GM12878 (cell line): ENCODE data around the gene PPP1R18. TPM values are rescaled to one million over a fixed set of nuclear protein-coding genes. Genes with fewer than 3 reads are reported as not detected.

Experiments used
- ATAC-seq: fragments of 200-7000 bp; cut with Tn5 transposase; 3 replicates; pipeline ENCODE4 v1.9.1; 2020; ENCODE audit warnings: mild to moderate bottlenecking, moderate library complexity
- BruUV-seq: library from RNA; stranded (reverse); fragments of 400-500 nt; replicated peaks from 2 replicates; lab custom pipeline; 2021; lab: Mats Ljungman, UMichigan
- CTCF ChIA-PET: fragments of 300-600 bp; sonication (Branson Sonifier 250); formaldehyde crosslinking; extraction: SDS; loops from one replicate; lab custom pipeline; 2021; ENCODE audit warnings: inconsistent platforms; lab: Yijun Ruan, JAX
- POLR2A ChIA-PET: fragments of 350-600 bp; formaldehyde crosslinking; extraction: SDS; loops from one replicate; lab custom pipeline; 2021; ENCODE audit warnings: inconsistent platforms; lab: Charles Lee
- RAD21 ChIA-PET: fragments of 300-600 bp; sonication (Branson Sonifier 250); formaldehyde crosslinking; loops from one replicate; lab custom pipeline; 2023; ENCODE audit warnings: antibody characterized with exemption; ENCODE audit not compliant: unreplicated experiment; lab: Charles Lee
- SMC1A ChIA-PET: fragments of 300-600 bp; sonication (Branson Sonifier 250); formaldehyde crosslinking; loops from one replicate; lab custom pipeline; 2023; ENCODE audit not compliant: unreplicated experiment, uncharacterized antibody; lab: Charles Lee
- DNase-seq: peaks from one replicate; pipeline ENCODE4 v3.0.0-alpha.2; 2011; ENCODE audit warnings: low read depth, low spot score
- FAIRE-seq: peaks from 3 replicates; lab custom pipeline; 2011; peaks lifted over from hg19 to GRCh38; lab: Jason Lieb, UNC
- H2AFZ ChIP-seq: 2 replicates; pipeline ENCODE4 v1.6.0; 2011; ENCODE audit warnings: low read depth, low read length, control low read depth; ENCODE audit not compliant: control insufficient read depth
- H3K27ac ChIP-seq: 2 replicates; pipeline ENCODE4 v1.5.1; 2011; ENCODE audit warnings: control low read depth; ENCODE audit not compliant: control insufficient read depth, insufficient read depth
- H3K27me3 ChIP-seq, 2 experiments: replicated peaks in 1 of 2; 2 replicates each; pipeline versions ENCODE4 v1.6.0 to v1.6.1; 2011; ENCODE audit warnings: low read length in 1 of 2; ENCODE audit not compliant: control insufficient read depth in 2 of 2, insufficient read depth in 2 of 2
- H3K36me3 ChIP-seq, 2 experiments: 2 replicates each; pipeline ENCODE4 v1.5.1; 2011; ENCODE audit warnings: low read length in 1 of 2; ENCODE audit not compliant: control insufficient read depth in 2 of 2, insufficient read depth in 2 of 2
- H3K4me1 ChIP-seq: 2 replicates; pipeline ENCODE4 v1.6.1; 2011; ENCODE audit warnings: mild to moderate bottlenecking, low read length, moderate library complexity, mixed read lengths; ENCODE audit not compliant: control insufficient read depth, insufficient read depth
- H3K4me2 ChIP-seq: 2 replicates; pipeline ENCODE4 v1.6.0; 2011; ENCODE audit warnings: control low read depth; ENCODE audit not compliant: control insufficient read depth, insufficient read depth
- H3K4me3 ChIP-seq: fragments of 200-600 bp; sonication (generic); 2 replicates; pipeline ENCODE4 v1.5.1; 2016
- H3K79me2 ChIP-seq: 2 replicates; pipeline ENCODE4 v1.6.0; 2011; ENCODE audit warnings: low read length; ENCODE audit not compliant: control insufficient read depth, insufficient read depth
- H3K9ac ChIP-seq: 2 replicates; pipeline ENCODE4 v1.8.0; 2011; ENCODE audit warnings: low read length, control low read depth, mixed read lengths; ENCODE audit not compliant: control insufficient read depth, insufficient read depth
- H3K9me3 ChIP-seq: replicated peaks from 3 replicates; pipeline ENCODE4 v1.5.1; 2011; ENCODE audit warnings: mild to moderate bottlenecking, low read length; ENCODE audit not compliant: control insufficient read depth, insufficient read depth
- H4K20me1 ChIP-seq: 2 replicates; pipeline ENCODE4 v1.6.0; 2011; ENCODE audit not compliant: control insufficient read depth, insufficient read depth
- CEBPB ChIP-seq, 2 experiments: fragments of 150-350 bp in 1 of 2; IDR thresholded peaks; 2 replicates each; pipeline ENCODE4 v1.6.1; 2012 to 2014; ENCODE audit warnings: low read depth in 2 of 2, low read length in 2 of 2, borderline replicate concordance in 1 of 2, inconsistent platforms in 1 of 2
- DPF2 ChIP-seq: fragments of 450-650 bp; IDR thresholded peaks from 2 replicates; pipeline ENCODE4 v1.6.1; 2017; ENCODE audit warnings: mild to moderate bottlenecking
- IKZF1 ChIP-seq: fragments of 450-650 bp; conservative IDR thresholded peaks from 2 replicates; pipeline ENCODE4 v1.6.1; 2017; ENCODE audit warnings: antibody characterized with exemption, mild to moderate bottlenecking
- MLLT1 ChIP-seq: fragments of 450-650 bp; IDR thresholded peaks from 2 replicates; pipeline ENCODE4 v1.6.1; 2016; ENCODE audit warnings: mild to moderate bottlenecking
- MTA3 ChIP-seq: IDR thresholded peaks from 2 replicates; pipeline ENCODE4 v1.6.1; 2012; ENCODE audit warnings: low read length, inconsistent platforms, borderline replicate concordance
- NBN ChIP-seq: fragments of 450-650 bp; IDR thresholded peaks from 2 replicates; pipeline ENCODE4 v1.6.1; 2016
- NFIC ChIP-seq: IDR thresholded peaks from 2 replicates; pipeline ENCODE4 v1.6.1; 2012; ENCODE audit warnings: low read depth, mild to moderate bottlenecking, inconsistent platforms, low read length, moderate library complexity
- PKNOX1 ChIP-seq: fragments of 450-650 bp; IDR thresholded peaks from 2 replicates; pipeline ENCODE4 v1.6.1; 2016; ENCODE audit warnings: mild to moderate bottlenecking
- POLR2AphosphoS5 ChIP-seq: IDR thresholded peaks from 2 replicates; pipeline ENCODE4 v1.6.1; 2011; ENCODE audit warnings: mild to moderate bottlenecking, low read length, inconsistent platforms
- RAD51 ChIP-seq: fragments of 450-650 bp; IDR thresholded peaks from 2 replicates; pipeline ENCODE4 v1.6.1; 2016; ENCODE audit warnings: moderate library complexity, mild to moderate bottlenecking, inconsistent platforms
- SMARCA5 ChIP-seq: fragments of 450-650 bp; IDR thresholded peaks from 2 replicates; pipeline ENCODE4 v1.6.1; 2017; ENCODE audit warnings: mild to moderate bottlenecking
- ZNF274 ChIP-seq: IDR thresholded peaks from one replicate; pipeline ENCODE4 v1.8.0; 2011; ENCODE audit not compliant: insufficient read length, insufficient read depth
- ZSCAN29 ChIP-seq: fragments of 450-650 bp; IDR thresholded peaks from 2 replicates; pipeline ENCODE4 v1.6.1; 2017; ENCODE audit warnings: mild to moderate bottlenecking, moderate library complexity
- WGBS: methylation state at CpG from one replicate; pipeline ENCODE4 v1.1.6; 2016; ENCODE audit warnings: low lambda C conversion rate; ENCODE audit not compliant: insufficient replicate concordance, insufficient coverage; ENCODE audit errors: missing lambda C conversion rate; 5-methylcytosine and 5-hydroxymethylcytosine counted together
- in situ Hi-C: fragments of 300-500 bp; cut with MboI; formaldehyde crosslinking; loops from 9 replicates; pipeline ENCODE4 v1.14.3; 2018; ENCODE audit warnings: mixed read lengths
- intact Hi-C: fragments of 100-400 bp; cut with micrococcal nuclease; formaldehyde crosslinking; loops from one replicate; pipeline ENCODE4 v1.14.2; 2022; ENCODE audit not compliant: unreplicated experiment
- polyA plus RNA-seq, 11 experiments: library from polyadenylated mRNA; depleted of rRNA in 4 of 11; unstranded in 6 of 11; stranded (reverse) in 5 of 11; fragments of >200 nt; fragmentation: Nextera tagmentation in 4 of 11; fragmentation: Illumina TruSeq in 1 of 11; extraction: Ambion mirVana in 4 of 11; extraction: Trizol in 1 of 11; gene quantifications; 1 replicate in 1 of 11; 2 replicates in 10 of 11; pipeline versions ENCODE4 v1.2.1 to v1.2.3, GENCODE V29; 2011 to 2016; ENCODE audit warnings: inconsistent platforms in 2 of 11, missing spikeins in 2 of 11, low read depth in 1 of 11
- total RNA-seq, 4 experiments: library from RNA; depleted of rRNA in 3 of 4; stranded (reverse); fragments of >200 nt in 3 of 4; fragmentation: Illumina TruSeq in 1 of 4; extraction: Trizol in 1 of 4; gene quantifications; 2 replicates each; pipeline versions ENCODE4 v1.2.1 to v1.2.3, GENCODE V29; 2013 to 2021
- TF ChIP-seq, protein P1 (sequence below): fragments of 150-350 bp; IDR thresholded peaks from 2 replicates; pipeline ENCODE4 v1.6.1; 2016; ENCODE audit warnings: low read depth, low read length

The PPP1R18 gene
- total and polyA plus RNA-seq, 10 of the 15 experiments (the other 5 are each of a cell fraction or from before 2014, with no cell fraction given), result 21.0 to 119 (median 52.6) TPM

DNA sequence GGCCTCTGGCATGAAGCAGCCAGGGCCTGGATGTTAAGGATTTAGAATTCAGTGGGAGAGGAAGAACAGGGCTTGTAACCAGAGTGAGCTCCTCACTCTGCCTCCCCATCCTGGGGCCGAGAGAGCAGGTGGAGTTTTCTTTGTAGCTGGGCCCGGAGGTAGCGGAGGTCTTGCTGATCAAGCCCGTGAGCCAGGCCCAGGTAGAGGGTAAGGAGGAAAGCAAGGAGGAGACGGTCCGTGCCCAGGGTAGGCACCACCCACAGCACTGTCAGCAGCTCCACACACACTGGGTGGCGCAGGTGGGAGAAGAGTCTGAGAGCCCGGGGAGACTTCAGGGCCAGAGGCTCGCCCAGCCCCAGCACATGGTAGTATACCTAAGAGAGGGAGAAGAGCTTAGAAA, 2.1 kb upstream of the PPP1R18 start (continued):
- TF ChIP-seq PKNOX1, result no peak

GRCh38 chr6:30687659-30688431, 1.4 kb upstream of the PPP1R18 start:
- TSS peak; percentile 78 for BruUV-seq
- FAIRE-seq (no peak), DNase-seq (no peak), ATAC-seq (peak; percentile 1; the same call in 1 of the 3 replicates)
- Histone ChIP-seq H3K4me1 (peaks cover 15% of the 10 kb centered on the region), H3K79me2 (peaks cover 78% of the 10 kb centered on the region), H3K4me3 (peak overlapping the region; percentile 100), H3K36me3 (no peaks in the 10 kb centered on the region), H3K27ac (peak overlapping the region; percentile 96), H3K4me2 (peak overlapping the region; percentile 69), H4K20me1 (no peaks in the 10 kb centered on the region), H3K9ac (peak overlapping the region; percentile 75), H2AFZ (no peak overlapping the region), H3K27me3 (no peaks in the 10 kb centered on the region), H3K9me3 (no peaks in the 10 kb centered on the region)
- ChIA-PET RAD21 (interaction anchor here (0.7 to 6.4 kb wide), 8 partner anchors 9 to 226 kb away, joined by 3 to 114 read pairs (median 4); partner anchors contain the start of genes DHX16, MDC1, TUBB and VARS2), POLR2A (interaction anchor here (0.5 to 6.1 kb wide), 14 partner anchors 8 to 196 kb away, joined by 3 to 167 read pairs (median 9); partner anchors contain the start of genes DHX16, MDC1, MRPS18B and PPP1R10), SMC1A (interaction anchor here (0.9 to 6.9 kb wide), 12 partner anchors 9 to 133 kb away, joined by 3 to 73 read pairs (median 5); partner anchors contain the start of genes MDC1, MRPS18B and PPP1R10), CTCF (interaction anchor here (0.7 to 4.8 kb wide), 11 partner anchors 8 to 234 kb away, joined by 3 to 64 read pairs (median 14); partner anchors contain the start of genes DHX16, MDC1 and TUBB)
- 1% methylated on average over 21 of the region's 22 CpGs for WGBS
- intact Hi-C loops (loop anchor here (1.0 to 2.0 kb wide), 2 partner anchors 29 to 71 kb away; partner anchors contain the start of gene MDC1), in situ Hi-C loops (no loop called here)
- no peak for TF ChIP-seq NBN
- TF ChIP-seq, protein P1, sequence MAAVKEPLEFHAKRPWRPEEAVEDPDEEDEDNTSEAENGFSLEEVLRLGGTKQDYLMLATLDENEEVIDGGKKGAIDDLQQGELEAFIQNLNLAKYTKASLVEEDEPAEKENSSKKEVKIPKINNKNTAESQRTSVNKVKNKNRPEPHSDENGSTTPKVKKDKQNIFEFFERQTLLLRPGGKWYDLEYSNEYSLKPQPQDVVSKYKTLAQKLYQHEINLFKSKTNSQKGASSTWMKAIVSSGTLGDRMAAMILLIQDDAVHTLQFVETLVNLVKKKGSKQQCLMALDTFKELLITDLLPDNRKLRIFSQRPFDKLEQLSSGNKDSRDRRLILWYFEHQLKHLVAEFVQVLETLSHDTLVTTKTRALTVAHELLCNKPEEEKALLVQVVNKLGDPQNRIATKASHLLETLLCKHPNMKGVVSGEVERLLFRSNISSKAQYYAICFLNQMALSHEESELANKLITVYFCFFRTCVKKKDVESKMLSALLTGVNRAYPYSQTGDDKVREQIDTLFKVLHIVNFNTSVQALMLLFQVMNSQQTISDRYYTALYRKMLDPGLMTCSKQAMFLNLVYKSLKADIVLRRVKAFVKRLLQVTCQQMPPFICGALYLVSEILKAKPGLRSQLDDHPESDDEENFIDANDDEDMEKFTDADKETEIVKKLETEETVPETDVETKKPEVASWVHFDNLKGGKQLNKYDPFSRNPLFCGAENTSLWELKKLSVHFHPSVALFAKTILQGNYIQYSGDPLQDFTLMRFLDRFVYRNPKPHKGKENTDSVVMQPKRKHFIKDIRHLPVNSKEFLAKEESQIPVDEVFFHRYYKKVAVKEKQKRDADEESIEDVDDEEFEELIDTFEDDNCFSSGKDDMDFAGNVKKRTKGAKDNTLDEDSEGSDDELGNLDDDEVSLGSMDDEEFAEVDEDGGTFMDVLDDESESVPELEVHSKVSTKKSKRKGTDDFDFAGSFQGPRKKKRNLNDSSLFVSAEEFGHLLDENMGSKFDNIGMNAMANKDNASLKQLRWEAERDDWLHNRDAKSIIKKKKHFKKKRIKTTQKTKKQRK, result no peak
- TF ChIP-seq MTA3, result no peak
- peak; percentile 67 for TF ChIP-seq IKZF1
- peak; percentile 5; the same call in 1 of the 2 replicates for TF ChIP-seq RAD51
- TF ChIP-seq DPF2, result peak; percentile 10; the same call in 1 of the 2 replicates
- TF ChIP-seq ZSCAN29, result no peak
- TF ChIP-seq MLLT1, result 0 out of 2 replicates have a peak, but pooled peaks have one; percentile 8
- peak; percentile 61 for TF ChIP-seq SMARCA5
- no peak for TF ChIP-seq ZNF274
- no peak for TF ChIP-seq CEBPB (IDR thresholded peaks at IDR 0.05; ENCODE audit: borderline replicate concordance in 1 of 2, low read depth in 2 of 2, low read length in 2 of 2)
- TF ChIP-seq PKNOX1, result no peak
- TF ChIP-seq POLR2AphosphoS5, result peak; percentile 35
- TF ChIP-seq NFIC, result no peak
